Dermis blood vessel endothelial cell (primary cell): ENCODE data around the gene TYMP. TPM values are rescaled to one million over a fixed set of nuclear protein-coding genes. Genes with fewer than 3 reads are reported as not detected.

Experiments used
- DNase-seq: peaks from one replicate; pipeline ENCODE4 v3.0.0; 2010
- total RNA-seq: library from RNA; depleted of rRNA; stranded (reverse); fragments of >200 nt; gene quantifications from 2 replicates; pipeline ENCODE4 v1.2.3, GENCODE V29; 2014

TYMP gene
- total RNA-seq, 1 donor from 2014 or later: 53.1 TPM

DNA sequence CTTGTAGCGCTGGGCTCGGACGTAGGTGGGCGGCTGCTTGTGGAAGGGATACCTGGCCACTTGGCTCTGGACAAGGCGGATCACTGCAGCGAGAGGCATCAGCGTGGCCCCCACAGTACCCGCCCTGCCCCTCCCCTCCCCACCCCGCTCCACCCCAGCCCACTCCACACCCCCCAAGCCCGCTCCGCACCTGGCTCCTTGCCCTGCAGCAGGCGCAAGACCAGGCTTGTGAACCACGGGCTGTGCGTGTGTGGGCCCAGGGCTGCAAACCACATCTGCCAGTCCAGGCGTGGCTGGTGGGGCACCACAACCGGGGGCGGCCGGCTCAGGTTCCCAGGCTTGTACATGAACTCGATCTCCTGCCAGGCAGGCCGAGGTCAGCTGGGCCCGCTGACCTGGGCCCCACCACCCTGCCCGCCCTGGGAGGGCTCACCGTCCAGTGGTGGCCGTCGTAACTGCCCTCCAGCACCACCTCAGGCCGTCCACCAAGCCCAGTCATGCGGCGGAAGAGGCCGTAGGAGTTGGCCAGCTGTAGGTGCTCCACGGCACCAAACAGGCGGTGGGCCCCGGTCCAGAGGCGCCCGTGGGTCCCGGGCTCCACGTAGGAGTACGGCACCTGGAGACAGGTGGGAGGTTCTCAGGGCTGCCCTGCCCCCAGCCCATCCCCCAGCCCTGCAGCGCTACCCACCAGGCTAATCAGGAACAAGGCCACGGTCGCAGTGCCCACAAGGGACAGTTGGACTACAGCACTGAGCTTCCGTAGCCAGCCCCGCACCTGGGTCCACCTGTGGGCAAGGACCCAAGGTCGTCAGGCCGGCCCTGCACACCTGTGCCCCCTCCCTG lies 25.2 kb downstream of the TYMP start:
- DNase-seq: no peak

DNA sequence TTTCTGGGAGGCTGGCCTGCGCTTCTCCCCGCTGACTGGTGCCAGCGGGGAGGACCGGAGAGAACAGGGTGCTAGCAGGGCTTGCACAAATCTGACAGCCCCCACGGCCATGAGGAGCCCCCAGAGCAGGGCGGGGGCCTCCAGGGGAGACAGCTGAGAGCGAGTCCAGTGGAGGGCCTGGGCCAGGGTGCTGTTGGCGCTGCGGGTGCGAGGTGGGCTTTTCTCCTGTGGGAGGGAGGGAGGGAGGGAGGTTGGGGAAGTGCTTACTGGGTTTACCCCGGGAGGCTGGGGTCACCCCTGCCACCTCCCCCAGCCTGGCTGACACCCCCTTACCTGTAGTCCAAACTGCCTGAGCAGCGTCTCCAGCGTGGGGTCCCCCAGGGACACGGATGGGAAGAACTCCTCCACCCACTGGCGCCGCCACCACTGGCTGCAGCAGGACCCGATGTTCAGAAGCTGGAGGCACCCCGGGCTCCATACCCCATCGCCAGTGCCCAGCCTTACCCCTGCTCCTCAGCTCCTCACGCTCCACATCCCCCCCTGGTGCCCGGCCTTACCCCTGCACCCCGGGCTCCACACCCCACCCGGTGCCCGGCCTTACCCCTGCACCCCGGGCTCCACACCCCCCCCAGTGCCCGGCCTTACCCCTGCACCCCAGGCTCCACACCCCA lies 26.2 kb downstream of the TYMP start:
- DNase-seq: no peak

DNA sequence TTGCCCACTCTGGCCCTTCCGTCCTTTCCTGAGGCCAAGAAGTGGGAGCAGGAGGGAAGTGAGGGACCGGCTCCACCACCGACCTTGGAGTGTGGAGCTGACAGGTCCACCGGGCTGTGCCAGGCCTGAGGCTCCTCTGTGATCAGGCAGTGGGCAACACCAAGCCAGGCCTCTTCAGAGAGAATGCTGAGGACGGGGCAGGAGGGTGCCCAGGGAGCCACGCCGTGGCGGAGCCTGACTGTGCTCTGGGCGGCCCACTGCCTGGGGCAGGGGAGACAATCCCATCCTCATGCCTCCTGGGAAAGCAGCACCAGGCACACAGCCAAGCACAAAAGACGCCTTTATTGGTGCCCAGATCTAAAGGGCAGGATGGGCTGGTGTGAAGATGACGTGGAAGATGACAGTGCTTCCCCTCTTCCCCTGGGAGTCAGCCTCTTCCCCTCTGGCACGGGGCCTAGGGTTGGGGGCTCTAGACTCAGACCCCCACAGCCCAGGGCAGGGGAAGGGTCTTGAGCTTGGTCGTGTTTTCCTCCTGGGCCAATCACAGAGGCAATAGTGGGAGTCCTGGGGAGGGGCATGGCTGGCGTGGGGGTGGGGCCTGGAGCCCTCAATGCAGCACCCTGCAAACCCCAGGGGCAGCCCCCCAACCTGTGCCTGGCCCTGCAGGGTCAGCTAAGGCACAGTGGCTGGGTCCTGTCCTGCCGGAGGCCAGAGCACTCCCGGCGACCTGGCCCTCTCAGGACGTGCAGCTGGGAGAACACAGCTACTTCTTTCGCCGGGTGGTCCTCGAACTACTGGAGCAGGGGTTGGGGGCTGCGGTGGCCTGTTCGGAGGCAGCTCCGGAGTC lies 27.0 kb downstream of the TYMP start:
- DNase-seq: no peak

DNA sequence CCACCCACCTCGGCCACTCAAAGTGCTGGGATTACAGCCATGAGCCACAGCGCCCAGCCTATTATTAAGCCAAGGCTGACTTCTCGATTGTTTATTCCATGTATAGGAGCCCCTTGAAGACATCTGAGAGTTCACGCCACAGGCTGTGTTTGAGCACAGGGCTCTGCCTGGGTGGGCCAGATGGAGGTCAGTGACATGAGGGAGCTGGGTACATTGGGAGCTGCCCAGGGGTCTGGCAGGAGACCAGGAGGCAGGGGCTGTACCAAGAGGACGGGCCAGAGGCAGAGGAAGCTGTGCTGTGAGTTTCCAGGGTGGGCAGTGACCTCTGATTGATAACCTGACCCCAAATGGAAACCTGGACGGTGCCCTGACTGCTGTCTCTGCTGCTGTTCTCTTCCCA lies 27.7 kb downstream of the TYMP start:
- DNase-seq: no peak

DNA sequence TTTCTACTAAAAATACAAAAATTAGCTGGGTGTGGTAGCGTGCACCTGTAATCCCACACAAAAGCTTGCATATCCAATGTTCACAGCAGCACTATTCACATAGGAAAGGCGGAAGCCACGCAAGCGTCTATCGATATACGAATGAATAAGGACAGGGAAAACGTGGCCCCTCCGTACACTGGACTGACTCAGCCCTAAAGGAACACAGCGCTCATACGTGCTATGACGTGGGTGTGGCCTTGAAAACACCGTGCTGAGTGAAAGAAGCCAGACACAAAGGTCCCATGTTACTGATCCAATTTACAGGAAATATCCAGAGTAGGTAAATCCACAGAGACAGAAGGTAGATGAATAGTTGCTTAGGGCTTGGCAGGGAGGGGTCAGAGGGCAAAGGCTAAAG lies 29.4 kb downstream of the TYMP start:
- DNase-seq: no peak

DNA sequence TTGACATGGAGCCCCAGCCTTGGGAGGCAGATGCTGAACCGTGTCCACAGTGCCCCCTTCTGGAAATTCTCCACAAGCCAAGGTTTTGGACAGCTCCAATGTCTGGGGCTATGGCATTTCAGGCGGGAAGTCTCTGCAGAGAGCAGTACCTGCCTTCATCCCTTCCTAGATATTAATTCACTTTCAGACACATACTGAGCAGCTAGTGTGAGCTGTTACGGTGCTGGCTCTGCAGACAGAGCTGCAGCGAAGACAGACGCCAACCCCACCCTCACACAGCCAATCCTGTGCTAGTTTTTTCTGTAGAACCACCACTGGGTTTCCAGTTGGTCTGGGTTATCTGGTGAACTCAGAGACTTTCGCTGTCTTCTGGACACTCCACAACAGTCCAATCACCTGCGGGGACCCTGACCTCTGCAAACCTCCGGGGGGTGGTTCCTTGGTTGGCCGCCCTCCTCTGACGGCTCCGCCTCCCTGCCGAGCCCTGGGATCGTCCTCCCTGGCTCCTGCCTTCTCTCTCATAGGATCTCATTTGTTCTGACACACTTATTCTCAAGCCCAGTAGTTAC lies 31.4 kb downstream of the TYMP start:
- peak; percentile 83 for DNase-seq

DNA sequence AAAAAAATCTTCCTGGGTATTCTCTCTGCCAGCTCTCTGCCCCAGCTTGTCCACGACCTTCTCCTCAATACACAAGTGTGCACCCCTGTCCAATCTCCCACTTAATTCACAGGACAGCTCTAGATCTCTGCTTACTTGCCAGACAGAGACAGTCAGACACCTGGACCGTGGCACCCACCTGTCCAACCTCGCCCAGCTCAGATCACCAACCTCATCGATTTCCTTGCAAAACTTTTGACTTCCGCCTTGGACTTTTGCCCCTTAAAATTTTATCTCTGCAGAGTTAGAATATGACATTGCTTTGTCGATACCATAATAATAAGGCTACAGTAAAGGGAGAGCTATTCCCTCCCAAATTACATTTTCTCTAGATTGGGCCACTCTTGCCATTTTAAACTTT lies 32.7 kb downstream of the TYMP start:
- DNase-seq: no peak

DNA sequence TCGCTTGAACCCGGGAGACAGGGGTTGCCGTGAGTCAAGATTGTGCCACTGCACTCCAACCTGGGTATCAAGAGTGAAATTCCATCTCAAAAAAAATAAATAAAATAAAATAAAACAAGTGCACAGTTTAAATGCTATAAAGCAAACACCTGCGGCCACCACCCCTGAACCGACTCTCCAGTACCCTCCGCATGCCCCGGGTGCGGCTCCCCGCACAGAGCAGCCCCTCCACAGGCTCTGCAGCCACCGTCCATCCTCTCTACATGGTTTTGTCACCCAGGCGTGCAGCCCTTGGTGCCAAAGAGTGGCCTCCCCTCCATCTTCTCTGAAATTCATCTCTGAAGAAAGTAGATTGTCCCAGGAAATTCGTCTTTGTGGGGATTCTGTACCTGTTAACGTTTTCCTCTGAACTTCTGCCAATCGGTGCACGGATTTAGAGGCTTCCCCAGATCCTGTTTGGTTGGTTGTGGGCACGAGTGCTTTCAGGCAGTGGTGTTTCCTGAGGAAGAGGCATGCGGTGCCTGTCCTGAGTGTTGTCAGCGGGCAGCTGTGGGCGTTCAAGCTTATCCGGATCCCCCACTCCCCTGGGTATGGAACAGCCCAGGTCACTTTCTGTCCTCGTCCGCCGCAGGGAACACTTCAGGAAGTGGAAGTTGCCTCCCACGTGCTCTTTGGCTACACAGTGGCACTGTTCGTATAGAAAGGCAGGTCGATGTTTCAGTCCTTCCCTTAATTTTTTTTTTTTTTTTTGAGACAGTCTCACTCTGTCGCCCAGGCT lies 39.1 kb downstream of the TYMP start:
- peak; percentile 23 for DNase-seq

DNA sequence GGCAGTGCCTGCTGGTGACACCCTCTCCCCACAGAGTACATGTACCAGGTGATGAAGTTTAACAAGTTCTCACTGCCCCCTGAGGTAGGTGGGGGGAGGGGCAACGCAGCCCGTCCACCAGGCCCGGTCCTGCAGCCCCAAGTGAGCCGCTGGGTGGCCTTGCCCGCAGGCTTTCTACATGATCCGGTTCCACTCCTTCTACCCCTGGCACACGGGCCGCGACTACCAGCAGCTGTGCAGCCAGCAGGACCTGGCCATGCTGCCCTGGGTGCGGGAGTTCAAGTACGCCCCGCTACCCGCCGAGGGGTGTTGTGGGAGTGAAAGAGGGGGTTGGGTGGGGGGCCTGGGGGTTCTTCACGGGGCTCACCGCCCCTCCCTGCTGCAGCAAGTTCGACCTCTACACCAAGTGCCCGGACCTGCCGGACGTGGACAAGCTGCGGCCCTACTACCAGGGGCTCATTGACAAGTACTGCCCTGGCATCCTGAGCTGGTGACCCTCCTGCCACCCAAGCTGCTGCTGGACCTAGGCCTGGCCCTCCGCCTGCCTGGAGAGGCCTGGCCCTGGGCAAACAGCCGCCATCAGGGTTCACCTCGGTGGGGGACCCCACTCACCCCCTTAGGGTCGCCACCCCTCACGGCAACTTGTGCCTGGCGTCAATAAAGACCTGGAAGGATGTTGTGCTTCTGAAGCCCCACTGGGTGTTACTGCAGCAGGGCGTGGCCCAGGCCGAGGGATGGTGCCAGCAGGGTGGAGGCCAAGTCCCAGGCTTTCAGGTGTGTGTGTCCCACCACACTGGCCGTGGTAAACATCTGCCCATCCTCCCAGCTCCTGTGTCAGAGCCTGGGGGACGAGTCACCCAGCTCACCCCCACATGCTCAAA lies 40.2 kb downstream of the TYMP start:
- DNase-seq: no peak

DNA sequence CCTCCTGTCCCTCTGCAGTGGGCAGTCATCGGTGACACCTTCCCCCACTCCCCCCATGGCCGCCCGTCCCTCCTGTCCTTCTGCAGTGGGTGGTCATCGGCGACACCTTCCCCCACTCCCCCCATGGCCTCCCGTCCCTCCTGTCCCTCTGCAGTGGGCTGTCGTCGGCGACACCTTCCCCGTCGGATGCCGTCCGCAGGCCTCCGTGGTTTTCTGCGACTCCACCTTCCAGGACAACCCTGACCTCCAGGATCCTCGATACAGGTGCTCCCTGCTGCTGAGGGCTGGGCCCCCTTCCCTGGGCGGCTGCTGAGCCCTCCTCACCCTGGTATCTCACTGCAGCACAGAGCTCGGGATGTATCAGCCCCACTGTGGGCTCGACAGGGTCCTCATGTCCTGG lies 40.9 kb downstream of the TYMP start:
- no peak for DNase-seq

DNA sequence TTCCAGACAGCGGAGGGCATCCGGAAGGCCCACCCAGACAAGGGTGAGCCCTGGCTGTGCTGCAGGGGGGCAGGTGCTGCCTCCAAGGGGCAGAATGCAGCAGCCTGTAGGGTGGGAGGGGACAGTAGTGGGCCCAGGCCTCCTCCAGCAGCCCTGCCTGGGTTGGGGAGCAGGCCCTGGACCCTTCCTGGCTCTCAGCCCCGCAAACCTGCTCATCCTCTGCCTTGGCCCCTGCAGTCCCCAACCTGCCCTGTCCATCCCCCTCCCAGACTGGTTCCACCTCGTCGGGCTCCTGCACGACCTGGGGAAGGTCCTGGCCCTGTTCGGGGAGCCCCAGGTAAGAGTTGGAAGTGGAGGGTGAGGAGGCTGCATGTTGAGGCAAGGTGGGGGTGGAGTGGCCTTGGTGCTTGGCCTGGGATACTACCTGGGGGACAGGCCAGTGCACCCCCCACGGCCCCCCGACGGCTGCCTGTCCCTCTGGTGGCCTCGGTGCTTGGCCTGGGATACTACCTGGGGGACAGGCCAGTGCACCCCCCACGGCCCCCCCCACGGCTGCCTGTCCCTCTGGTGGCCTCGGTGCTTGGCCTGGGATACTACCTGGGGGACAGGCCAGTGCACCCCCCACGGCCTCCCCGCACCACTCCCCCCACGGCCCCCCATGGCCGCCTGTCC lies 41.7 kb downstream of the TYMP start:
- no peak for DNase-seq

DNA sequence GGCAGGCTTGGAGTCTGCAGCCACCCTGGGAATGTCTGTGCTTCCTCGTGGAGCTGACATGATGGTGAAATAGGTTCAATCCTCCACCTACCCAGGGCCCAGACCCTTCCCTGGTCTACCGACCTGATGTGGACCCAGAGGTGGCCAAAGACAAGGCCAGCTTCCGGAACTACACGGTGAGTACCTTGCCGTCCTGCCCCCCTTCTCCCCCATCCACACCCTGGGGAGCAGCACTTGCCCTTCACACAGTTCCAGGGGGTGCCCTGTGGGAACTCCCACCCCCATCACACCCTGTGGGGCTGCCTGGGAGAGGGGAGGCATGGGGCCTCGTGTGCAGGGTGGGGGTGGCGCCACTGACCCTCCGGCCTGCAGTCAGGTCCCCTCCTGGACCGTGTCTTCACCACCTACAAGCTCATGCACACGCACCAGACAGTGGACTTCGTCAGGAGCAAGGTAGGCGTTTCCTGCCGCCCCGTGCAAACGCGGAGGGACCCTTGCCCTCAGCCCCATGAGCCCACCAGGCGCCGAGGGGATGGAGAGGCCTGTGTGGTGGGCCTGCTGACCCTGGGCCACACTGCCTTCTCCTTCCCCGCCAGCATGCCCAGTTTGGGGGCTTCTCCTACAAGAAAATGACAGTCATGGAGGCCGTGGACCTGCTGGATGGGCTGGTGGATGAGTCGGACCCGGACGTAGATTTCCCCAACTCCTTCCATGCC lies 42.4 kb downstream of the TYMP start:
- no peak for DNase-seq

DNA sequence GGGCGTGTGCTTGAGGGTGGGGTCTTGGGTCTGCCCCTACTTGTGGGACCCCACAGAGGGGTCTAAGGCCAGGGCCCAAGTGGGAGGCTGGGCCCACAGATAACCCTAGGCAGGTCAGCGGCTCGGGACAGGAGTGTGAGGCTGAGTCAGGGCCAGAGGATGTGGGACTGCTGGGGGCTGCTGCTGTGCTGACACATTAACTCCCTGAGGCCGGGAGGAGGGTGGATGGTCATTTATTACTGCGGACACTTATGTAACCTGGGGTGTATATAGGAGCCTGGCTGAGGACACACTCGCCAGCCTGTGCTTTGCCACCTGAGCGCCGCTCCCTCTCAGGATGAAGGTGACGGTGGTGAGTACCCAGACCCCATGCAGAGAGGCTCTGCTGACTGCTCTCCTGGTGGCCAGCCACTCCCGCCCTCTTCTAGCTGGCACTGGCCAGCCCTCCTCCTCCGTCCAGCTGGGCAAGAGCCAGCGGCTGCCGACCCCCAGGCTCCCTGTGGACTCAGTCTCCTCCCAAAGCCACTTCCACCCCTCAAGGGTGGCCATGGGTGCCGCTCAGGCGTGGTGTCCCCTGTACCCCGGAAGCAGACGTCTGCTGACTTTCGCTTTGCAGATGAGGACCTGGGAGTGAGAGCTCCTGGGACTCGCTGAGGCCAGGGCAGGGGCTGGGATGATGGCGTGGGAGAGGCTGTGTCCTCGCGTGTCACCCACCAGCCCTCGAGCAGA lies 43.1 kb downstream of the TYMP start, which contains the start of gene MIOX:
Gene MIOX, plus strand, starts transcription at position 299 of the 729 bp plus-strand sequence. Its CDS starts 39 bp downstream, at position 338.
- no peak for DNase-seq

DNA sequence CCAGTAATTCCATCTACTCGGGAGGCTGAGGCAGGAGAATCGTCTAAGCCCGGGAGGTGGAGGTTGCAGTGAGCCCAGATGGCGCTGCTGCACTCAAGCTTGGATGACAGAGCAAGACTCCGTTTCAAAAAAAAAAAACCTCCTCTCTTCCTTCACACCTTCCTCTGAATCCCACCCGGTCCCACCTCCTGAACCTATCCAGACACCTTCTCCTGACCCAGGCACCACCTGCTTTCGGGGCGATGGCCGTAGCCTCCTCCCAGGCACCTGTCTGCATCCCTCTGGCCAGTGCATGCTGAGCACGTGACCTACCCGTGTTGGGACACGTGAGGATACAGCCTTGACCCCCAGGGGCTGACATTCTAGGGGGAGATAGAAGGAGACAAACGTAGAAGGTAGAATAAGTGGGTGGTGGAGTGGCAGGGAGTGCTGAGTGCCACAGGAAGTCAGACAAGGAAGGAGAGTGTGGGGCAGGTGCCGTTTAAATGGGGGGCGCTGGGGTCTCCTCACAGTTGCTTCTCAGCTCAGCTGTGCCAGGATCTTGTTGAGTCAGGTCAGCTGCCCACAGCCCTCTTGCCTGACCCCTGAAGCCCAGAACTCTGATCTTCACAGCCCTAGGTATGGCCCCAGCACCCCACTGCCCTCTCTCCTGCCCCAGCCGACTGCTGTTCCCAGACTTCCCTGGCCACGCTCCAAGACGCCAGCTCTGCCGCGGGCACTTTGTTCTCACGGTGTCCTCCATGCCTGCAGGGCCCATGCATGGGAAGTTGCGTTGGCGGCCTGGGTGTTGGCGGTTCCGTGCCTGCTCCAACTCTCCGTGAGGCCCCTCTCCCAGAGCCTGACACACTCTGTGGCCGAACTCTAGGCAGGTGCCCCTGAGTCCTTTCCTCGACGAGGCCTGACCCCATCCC lies 44.3 kb downstream of the TYMP start:
- DNase-seq: no peak

DNA sequence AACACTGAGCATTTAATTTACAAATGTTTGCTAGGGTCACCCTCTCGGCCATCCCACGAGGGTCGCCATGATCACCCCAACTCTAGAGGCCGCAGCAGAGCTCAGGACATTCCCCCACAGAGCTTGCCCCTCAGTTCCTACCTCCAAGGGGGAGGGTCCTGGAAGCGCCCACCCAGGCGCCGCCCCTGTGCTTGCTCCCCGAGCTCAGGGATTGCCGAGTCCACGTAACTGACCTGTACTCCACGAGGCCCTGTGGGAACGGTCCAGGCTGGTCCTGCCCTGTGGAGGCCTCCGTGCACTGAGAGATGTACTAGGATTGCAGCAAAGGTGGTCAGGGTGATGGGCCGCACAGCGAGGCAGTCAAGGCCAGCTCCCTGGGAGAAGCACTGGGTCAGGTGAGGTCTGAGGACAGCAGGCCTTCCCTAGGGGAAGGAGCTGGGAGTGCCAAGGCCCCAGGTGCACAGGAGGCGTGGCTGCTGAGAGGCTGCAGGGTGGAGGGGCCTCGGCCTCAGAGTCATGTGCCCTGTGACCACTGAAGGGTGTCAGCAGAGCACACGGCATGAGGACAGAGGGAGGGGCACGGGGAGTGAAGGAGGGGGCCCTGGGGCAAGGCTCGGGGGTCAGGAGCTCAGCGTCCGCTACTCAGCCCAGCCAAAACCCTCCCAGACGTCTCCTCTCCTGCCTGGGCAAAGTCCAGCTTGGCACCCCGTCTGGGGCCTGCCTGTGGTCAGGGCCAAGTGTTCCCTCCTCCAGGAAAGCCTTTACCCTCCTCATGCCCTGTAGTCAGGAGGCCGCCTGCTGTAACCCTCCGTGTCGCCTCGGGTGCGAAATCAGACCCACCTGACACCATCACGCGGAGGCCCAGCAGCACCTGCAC lies 45.6 kb downstream of the TYMP start:
- DNase-seq: no peak

DNA sequence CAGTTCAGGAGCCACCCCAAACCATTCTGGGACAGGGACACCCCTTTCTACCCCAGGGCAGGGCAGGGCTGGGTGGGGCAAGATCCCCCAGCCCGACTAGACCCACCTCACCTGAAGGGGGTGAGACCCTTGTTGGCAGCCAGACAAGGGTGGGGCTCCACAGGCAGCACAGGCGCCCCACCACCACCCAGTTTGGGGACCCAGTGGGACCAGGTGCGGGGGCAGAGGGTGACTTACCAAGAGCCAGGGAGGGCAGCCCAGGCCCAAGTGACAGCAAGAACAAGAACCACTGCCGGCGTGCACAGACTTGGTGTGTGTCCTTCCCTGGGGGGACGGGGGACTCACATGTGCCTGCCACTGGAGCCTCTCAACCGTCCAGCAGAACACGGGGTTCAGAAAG lies 46.3 kb downstream of the TYMP start:
- DNase-seq: no peak

DNA sequence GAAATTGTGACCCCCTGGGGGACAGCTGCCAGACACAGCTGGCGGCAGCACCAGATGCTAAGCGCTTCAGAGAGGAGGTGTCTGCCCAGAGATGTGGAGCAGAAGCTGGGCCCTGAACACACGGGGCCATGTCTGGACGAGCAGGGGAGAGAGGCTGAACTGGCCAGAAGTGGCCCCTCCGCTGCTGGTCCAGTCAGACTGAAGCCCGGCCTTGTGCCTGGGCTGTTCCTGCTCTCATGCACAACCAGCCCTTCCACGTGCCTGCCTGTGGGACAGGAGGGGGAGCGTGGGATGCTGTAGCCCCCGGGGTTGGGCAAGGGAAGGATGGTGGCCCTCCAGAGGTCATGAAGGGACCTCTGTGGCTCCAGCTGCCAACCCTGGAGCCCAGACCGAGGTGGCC lies 46.7 kb downstream of the TYMP start:
- no peak for DNase-seq
